Right forelimb (tissue), 1 donor: Measurements from ENCODE around the gene CCNG1.
A peak's percentile ranks its signal among the peaks of the same experiment; 100 is the strongest.
"Not testable (repeated sequence)": the region's sequence is repeated elsewhere in the genome, so short reads cannot be mapped to it uniquely, and the experiment has no call there.

Source experiments
- DNase-seq: peaks from one replicate; pipeline ENCODE4 v3.0.0-alpha.2; 2018

The CCNG1 gene

GRCh38 chr5:163437309-163438182 lies at the start of gene CCNG1:
Gene CCNG1, plus strand, starts transcription at chr5:163437595. Its CDS starts 1,662 bp downstream, at chr5:163439257.
- DNase-seq: peak; percentile 92

- no peak for DNase-seq
These were observed 41.6 kb upstream of the CCNG1 start for GRCh38 chr5:163395792-163396191.

GRCh38 chr5:163396818-163397340 lies 40.5 kb upstream of the CCNG1 start:
- not testable (repeated sequence) for DNase-seq

DNA sequence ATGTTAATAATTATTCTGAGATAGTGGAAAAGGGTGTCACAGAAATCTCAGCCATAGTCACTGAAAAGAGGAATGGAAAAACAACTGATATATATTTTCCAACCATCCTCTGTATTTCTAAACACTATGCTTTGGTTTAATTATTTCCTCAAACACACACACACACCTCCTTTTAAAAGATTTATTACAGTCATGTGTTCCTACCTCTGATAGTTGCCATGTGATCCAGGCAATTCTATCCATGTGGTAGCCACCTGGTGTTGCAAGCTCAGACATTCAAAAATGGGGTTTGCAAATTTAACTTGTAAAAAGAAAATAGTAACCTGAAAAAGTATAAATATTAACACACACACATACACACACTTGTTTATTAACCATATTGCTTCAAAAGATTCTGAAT lies 40.0 kb upstream of the CCNG1 start:
- DNase-seq: no peak

- no peak for DNase-seq
These were observed 37.5 kb upstream of the CCNG1 start for GRCh38 chr5:163399923-163400322.

- no peak for DNase-seq
These were observed 36.1 kb upstream of the CCNG1 start for GRCh38 chr5:163401271-163401670.

DNA sequence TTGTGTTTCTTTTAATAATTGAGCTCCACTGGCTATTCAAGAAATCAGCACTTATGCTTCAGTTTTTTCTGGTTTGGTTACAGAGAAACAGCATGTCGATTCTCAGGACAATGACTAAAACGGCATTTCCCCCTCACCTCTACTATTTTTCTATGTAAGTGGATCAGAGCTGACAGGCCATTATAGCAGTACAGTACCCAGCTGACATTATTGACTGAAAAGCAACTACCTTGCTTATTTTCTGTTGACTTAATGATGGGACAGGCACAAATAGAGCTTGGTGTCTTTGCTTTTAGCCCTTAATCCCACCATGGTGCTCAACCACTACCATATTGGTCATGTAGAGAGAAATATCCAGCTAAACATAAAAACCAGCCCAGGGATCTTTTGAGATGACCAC lies 35.4 kb upstream of the CCNG1 start:
- DNase-seq: no peak

DNA sequence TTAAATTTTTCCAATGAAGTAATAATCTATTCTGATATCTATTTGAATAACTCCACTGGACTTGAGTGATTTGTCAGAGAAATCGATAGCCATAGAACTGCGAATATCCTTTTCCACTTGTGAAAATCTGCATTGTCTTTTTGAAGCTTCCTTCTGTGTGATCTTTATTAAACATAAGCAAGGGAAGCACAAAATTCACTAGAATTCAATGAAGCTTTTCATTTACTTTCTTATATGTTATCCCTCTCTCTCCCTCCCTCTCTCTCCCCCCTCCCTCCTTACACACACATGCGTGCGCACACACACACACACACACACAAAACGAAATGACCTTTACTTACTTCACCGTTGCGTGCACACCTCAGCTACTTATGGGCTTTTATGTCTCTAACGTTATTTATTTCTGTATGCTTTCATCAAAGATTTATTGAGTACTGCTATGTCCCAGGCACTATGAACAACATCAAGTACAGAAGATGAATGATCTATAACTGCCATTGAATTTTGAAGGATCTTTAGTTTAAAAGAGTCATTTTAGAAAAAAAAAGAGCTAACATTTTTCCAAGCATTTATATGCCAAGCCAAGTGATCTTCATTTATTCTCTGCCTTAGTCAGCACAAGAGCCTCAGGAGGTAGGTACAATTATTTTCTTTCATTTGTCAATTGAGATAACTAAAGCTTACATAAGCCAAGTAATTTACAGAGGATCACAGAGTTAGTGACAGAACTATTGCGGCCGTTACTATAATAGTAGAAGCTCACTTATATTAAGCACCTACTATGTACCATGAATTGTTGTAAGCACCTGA lies 32.8 kb upstream of the CCNG1 start:
- no peak for DNase-seq

DNA sequence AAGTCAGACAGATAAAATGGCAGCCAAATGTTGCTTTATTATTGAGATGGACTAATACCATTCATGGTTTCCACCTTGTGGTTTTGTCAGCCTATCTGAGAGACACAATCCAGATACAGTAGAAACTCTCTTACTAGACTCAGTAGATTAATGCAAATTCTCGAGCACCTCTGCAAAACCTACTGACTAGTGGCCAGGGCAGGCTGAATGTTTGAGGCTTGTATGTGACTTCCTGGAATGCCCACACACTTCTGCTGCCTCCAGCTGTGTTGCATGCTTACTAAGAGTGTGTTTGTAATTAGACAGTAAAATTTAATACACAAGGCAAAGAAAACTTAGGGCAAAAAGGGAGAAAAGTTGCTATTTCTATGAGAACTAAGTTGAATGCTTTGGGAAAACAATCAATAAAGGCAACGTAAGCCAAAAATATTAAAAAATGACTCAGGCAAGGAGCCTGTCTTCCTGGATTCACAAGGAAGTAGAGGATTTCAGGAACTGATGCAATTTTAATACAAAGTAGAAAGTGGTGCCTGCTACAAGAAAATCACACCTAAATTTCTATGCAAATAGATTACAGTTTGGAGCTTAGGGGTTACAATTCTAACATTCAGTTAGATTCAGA lies 30.2 kb upstream of the CCNG1 start:
- DNase-seq: no peak

- peak; percentile 69 for DNase-seq
These were observed 29.0 kb upstream of the CCNG1 start for GRCh38 chr5:163408311-163408923.

GRCh38 chr5:163409384-163409783 lies 28.0 kb upstream of the CCNG1 start:
- no peak for DNase-seq

DNA sequence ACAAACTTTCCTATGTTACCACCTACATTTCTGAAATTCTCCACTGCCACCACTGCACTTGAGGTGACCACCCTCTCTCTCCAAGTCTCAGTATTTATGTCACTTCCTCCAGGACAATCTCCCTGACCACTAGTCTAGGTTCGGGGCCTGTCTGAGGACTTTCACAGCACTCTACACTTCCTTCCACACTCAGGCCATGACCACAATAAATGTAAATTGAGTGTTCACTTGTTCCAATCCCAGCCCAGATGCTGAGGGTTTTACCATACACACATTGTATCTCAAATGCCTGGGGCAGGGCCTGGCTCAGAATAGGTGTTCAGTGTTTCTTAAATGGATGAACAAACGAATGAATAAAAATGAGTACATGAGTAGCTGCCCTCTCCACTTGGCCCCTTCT lies 26.9 kb upstream of the CCNG1 start:
- no peak for DNase-seq

DNA sequence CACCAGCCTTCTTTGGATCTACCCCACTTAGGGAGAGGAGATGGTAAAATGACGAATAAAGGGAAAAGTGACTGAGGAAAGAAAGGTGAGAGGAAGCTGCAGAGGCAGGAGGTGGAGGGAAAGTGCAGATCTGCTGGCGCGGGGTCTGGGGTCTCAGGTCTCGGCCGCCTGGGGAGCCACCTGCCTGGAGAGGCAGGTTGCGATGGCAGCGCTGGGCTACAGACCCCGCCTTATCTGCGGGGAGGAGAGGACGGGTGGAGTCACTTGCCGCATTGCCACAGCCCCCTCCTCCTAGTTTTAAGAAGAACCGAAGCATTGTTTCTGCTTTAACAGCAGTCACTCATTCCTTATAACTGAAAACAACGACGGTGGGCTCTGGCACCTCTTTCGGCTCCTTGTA lies 21.7 kb upstream of the CCNG1 start:
- not testable (repeated sequence) for DNase-seq

GRCh38 chr5:163424836-163425235 lies 12.6 kb upstream of the CCNG1 start:
- no peak for DNase-seq

- DNase-seq: not testable (repeated sequence)
These were observed 11.3 kb upstream of the CCNG1 start for GRCh38 chr5:163426128-163426527.

GRCh38 chr5:163432544-163432943 lies 4.9 kb upstream of the CCNG1 start:
- no peak for DNase-seq

GRCh38 chr5:163433271-163433670 lies 4.1 kb upstream of the CCNG1 start:
- DNase-seq: no peak

- no peak for DNase-seq
These were observed 3.0 kb upstream of the CCNG1 start for GRCh38 chr5:163434401-163434866.

DNA sequence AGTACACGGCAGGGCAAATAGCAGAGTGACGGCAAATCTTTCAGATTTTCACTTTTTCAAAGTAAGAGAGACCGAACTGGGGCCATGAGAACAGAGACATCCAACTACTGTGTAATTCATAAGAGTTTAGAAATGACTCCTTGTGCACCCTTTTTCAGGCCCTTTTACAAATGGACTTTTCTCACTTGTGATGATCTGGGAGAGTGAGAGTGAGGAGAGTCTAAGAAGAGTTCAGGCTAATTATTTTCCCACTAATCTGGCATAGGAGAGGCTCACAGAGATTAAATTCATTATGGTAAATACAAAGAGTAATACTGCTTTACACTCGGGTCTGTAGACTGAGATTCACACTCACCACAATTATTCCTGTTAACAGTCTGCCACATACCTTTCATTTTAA lies 880 bp upstream of the CCNG1 start:
- DNase-seq: no peak

DNA sequence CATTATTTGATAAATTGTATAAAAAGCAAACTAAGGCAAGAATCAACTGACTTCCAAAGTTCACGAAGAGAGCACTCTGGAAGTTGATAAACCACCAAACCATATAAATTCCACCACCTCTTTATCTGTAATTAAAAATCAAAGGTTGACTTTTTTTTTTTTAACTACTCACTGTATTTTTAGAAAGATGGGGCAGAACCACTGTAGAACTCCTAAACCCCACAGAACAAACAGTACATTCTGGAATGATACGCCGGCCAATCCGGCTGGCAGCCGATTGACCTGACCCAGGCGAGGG lies 435 bp upstream of the CCNG1 start:
- no peak for DNase-seq

DNA sequence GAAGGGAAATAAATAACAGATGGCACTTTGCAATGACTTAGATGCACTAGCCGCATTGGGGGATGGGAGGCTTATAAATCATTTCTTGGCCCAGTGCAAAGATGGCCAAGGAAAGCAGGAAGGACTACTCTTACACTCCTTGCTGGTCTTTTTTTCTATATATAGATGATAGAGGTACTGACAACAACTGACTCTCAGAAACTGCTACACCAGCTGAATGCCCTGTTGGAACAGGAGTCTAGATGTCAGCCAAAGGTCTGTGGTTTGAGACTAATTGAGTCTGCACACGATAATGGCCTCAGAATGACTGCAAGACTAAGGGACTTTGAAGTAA lies 1.7 kb downstream of the CCNG1 start:
- DNase-seq: no peak

- DNase-seq: no peak
These were observed 3.6 kb downstream of the CCNG1 start for GRCh38 chr5:163440954-163441353.

DNA sequence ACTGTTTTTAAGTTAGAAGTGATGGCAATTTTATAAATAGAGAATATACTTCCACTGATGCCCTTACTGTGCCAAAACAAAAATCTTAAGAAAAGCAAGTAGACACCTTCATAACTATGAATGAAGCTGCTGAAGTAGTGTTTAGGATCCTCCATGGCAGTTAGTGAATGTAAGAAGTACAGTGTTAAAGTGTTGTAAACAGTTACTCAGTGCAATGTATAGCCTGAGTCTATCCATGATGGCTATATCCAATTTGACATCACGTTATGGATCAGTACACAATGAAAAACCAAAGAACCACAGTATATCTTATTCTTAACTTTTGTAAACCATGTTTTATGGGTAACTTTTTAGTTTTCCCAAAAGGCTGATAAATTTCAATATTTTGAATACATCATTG lies 7.1 kb downstream of the CCNG1 start:
- DNase-seq: no peak
